HK-2 (cell line): ENCODE measurements around the gene SLC35D3.
"Not testable (repeated sequence)": the region's sequence is repeated elsewhere in the genome, so short reads cannot be mapped to it uniquely, and the experiment has no call there.

Source experiments
- DNase-seq: peaks from one replicate; pipeline ENCODE4 v3.0.0-alpha.2; 2018; ENCODE audit not compliant: unreplicated experiment

Gene SLC35D3

DNA sequence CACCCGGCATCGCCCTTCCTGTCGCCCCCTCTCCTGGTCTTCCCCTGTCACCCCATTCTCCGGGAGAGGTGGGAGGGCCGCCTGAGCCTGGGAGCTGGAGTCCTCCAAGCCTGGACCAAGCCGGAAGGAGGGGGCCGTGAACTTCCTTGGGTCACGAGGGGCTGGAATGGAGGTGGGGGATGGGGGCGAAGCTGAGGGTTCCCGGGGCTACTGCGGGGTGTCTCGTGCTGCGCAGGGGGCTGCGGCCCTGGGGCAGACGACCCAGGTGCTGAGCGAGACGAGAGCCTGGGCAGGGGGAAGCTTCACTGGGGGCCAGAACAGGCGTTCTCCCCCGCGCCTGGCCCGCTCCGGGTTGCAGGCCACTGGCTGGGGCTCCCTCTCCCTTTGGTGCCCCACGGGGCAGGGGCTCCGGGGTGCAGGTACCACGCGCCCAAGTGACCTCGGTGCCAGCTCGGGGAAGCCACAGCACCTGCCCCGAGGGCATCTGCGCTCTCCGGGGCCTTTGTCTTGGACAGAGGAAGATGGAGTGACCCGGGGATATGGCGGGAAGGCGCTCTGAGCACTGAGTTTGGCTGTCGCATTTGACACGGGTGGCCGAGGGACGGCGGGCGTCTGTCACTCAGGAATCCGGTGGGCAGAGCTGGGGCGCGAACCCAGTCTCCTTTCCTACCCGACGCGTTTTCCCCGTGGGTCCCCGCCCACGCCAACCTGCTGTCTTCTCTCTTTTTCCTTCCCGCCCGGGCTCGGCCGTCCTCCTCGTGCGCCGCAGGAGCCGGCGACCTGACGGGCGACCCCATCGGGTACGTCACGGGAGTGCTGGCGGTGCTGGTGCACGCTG is 1.2 kb downstream of the SLC35D3 start:
- DNase-seq = no peak

DNA sequence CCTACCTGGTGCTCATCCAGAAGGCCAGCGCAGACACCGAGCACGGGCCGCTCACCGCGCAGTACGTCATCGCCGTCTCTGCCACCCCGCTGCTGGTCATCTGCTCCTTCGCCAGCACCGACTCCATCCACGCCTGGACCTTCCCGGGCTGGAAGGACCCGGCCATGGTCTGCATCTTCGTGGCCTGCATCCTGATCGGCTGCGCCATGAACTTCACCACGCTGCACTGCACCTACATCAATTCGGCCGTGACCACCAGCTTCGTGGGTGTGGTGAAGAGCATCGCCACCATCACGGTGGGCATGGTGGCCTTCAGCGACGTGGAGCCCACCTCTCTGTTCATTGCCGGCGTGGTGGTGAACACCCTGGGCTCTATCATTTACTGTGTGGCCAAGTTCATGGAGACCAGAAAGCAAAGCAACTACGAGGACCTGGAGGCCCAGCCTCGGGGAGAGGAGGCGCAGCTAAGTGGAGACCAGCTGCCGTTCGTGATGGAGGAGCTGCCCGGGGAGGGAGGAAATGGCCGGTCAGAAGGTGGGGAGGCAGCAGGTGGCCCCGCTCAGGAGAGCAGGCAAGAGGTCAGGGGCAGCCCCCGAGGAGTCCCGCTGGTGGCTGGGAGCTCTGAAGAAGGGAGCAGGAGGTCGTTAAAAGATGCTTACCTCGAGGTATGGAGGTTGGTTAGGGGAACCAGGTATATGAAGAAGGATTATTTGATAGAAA is 2.0 kb downstream of the SLC35D3 start:
- DNase-seq = no peak

DNA sequence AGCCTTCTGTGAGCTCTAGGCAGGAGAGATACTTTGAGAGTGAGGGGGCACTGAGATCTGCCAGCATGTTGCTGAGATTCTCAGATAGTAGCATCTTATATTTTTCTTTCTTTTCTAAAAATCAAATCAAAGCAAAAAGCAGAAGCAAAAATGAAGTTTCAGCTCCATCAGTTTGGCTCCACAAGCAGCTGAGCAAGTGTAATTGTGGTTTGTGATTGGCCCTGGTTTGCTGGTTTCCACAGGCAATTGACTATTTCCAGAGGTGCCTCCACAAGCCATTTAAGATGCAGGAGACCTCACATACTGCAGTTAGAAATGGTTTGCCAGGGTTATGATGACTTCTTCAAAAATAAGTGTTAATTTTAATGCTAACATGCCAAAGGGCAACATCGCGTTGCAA is 4.3 kb downstream of the SLC35D3 start:
- no peak for DNase-seq

DNA sequence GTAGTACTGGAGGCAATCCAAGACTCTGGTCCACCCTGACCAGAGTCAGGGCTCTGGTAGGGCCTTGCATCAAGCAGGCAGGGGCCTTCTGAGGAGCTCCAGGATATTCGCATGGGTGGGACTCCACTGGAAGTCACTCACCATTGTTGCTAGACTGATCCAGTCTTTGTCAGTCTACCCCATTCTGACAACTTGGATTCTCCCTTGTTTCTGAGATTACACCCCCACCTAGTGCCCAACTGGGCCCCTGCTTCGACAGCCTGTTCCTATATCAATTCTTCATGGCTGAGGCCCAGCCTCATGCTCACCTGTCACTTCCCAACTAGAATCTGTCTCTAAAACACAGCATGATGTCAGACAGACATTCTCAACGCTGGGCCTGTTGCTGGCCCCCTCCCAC is 5.2 kb downstream of the SLC35D3 start:
- DNase-seq = no peak

DNA sequence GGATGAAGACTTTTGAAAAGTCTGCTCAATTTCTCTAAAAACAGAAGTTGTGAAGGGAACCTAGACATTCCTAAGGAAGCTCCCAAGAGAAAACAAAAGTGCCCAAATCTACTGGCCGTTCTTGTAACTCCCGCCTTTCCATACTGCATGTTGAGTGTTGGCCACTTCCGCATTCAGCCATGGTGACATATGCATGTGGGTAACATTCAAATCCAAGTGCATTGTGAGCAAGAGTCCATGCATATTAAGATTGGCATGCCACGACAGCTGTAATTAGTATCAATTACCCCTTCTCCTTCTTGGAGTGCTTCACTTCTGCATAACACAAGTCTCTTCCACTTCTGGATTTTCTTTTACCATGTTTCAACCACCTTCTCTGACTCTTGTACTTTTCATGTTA is 8.4 kb downstream of the SLC35D3 start:
- no peak for DNase-seq

DNA sequence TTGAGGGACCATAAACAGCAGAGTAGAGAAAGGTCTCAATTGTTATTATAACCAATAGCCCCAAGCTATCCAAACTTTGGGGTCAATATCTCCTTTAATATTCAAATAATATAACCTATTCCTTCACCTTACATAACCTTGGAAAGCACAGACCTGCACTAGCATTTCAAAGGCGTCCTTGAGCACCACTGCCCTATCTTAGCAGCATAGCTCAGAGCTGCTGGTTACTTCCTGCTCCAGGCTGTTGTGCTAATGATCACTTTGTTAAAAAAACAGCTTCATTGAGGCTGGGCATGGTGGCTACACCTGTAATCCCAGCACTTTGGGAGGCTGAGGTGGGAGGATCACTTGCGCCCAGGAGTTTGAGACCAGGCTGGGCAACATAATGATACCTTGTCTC is 10.5 kb downstream of the SLC35D3 start:
- no peak for DNase-seq

DNA sequence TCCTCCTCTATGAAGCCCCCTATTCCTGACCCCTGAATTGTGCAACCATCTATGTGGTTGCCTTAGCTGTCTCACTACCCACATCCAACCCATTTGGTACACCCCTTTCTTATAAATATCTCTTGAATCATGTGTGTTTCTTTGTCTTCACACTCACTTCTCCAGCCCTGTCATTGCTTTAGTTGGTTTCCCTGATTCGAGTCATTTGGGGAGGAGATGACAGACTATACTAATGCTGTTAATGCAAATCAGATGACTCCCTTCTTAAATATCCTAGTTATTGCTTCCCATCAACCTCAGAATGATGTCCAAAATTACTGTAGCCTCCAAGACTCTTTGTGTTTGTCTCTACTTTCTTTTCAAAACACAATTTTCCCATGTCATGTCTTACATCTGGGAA is 23.0 kb downstream of the SLC35D3 start:
- no peak for DNase-seq

DNA sequence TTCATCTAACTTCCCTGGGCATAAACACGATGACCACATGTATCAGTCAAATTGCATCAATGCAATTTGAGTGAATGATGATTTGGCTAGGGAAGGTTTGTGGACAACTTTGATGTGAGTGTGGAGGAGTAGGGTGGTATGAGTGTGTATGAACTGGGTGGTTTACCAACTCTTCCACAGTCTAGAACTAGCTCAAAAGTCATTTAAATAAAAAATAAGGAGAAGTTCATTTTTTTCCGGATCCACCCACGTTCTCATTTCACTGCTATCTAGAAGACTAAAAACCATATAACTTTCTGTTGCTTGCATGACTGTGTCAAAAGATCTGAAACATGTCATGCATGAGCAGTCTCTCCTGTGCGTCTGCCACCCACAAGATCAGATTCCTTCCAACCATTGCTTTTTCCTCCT is 23.6 kb downstream of the SLC35D3 start:
- no peak for DNase-seq

DNA sequence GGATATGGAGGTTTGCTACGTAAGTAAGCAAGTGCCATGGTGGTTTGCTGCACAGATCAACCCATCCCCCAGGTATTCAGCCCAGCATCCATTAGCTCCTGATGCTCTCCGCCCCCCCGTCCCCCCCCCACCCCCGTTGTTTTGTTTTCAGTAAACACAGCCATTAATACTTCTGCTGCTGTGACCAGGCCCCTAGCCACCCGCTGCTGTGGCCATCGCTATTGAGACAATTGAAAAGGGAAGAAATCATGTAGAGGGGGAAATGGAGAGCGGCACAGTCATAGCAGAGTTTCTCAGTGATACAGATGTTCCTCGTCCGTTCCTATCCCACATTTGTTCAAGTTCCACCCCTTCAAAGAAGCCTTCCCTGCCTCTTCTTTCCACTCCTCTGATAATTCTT is 24.9 kb downstream of the SLC35D3 start:
- no peak for DNase-seq

DNA sequence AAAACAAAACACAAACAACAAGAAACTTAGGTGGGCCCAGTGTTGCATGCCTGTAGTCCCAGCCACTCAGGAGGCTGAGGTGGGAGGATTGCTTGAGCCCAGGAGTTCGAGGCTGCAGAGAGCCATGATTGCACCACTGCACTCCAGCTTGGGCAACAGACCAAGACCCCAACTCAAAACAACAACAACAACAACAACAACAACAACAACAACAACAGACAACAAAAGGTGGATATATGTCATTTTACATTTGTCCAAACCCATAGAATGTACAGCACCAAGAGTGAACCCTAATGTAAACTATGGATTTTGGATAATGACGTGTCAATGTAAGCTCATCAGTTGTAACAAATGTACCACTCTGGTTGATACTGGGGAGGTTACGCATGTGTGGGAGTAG is 27.9 kb downstream of the SLC35D3 start:
- not testable (repeated sequence) for DNase-seq

DNA sequence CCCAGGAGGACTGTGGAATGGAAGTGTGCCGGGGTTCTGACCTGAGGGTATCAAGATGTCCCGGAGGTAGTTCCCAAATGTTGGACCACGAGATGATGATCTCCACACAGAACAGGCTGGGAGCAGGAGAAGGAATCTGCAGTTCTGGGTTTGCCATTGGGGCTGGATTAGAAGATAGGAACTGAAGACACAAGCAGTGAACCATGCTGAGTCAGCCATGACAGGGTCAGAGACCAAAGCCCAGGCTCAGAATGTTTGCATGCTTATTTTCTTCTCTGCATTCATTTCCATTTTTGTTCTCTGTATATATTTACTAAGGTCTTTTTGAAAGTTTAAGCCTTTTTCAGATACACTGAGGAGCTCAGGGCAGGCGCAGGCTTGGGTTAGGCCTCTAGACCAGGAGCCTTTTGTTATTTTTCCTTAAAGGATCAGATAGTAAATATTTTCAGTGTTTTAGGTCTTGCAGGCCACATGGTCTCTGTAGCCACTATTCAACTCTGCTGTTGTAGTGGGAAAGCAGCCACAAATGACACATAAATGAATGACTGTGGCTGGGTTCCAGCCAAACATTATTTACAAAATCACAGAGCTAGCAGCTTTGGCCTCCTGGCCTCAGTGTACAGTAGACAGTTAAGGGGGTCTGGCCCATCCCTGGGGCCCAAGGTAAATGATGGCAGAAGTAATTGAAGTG is 28.5 kb downstream of the SLC35D3 start:
- DNase-seq = no peak

DNA sequence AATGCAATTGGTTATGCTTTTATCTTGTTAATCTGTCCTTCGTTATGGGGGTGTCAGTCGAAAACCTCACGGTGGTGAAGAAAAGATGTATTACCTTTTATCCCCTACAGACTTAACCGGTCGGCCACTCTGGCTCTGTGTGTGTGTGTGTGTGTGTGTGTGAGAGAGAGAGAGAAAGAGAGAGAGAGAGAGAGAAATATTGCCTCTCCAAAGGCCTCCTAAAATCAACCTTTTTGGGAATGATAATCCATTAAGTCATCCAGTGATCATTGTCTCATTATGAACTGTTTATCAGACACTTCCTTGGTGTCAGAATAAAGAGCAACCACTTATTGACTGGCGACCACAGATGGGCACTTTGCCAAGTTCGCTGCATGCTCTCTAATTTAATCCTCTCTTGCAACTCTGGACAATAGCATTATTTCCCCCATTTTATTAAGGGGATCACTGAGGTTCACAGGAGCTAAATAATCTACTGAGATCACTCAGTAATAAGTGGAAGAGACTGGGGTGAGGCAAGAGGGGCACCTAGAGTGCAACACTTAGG is 30.7 kb downstream of the SLC35D3 start:
- DNase-seq = no peak

DNA sequence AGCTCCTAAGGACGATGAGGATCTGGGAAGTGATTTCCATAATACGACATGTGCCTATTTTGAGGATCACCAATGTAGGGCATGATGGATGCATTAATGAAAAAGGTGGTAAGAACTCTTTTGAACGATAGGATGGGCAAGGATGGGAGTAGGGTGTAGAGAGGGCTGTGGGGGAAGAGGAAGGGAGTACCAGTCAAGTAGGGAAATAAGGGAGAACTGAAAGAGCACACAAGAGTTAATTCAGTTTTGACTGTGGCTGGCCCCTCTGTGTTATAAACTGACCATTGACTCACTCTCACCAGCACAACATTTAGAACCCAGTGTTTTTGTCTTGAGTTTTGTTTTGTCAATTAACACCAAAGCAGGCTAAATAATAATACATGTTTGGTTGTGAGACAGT is 33.0 kb downstream of the SLC35D3 start:
- DNase-seq = no peak

DNA sequence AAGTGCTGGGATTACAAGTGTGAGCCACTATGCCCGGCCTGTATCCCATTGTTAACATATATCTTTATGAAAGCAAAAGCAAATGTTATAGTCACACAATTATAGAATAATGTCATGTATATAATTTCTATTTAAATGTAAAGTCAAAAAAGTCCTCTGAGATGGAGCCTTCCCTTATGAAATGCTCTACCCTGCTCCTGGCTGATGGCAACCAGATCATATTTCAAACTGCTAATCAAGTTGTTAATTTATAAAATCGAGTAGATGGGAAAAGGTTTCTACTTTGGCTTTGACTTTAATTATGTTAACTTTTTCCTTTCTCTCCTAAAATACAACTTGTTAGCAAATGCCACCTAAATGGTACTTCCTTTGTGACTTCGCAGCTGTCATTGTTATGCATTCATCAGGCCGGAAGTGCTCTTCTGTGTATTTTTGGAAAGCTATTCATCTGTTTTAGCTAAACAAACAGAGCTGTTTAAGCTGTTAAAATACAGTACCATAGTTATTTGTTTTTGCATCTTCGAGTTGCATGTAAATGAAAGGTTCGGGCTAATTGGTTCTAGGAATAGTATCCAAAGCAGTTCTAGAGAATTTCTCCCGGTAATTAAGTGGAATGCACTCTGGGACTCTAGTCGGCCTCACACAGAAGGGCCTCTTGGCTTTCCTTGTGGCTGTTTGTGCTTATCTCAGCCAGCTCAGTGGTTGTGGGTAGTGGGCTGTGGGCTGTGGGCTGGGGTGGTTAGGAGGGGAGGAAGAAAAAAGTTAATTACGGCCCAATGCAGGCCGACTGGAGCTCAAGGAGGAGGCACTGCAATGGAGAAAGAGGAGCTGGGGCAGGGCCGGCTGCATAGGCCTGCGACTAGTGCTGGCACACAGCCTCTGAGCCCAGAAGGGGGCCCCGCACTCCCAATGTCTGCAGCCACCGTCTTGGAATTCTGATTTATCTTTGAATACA is 34.8 kb downstream of the SLC35D3 start:
- DNase-seq = no peak

DNA sequence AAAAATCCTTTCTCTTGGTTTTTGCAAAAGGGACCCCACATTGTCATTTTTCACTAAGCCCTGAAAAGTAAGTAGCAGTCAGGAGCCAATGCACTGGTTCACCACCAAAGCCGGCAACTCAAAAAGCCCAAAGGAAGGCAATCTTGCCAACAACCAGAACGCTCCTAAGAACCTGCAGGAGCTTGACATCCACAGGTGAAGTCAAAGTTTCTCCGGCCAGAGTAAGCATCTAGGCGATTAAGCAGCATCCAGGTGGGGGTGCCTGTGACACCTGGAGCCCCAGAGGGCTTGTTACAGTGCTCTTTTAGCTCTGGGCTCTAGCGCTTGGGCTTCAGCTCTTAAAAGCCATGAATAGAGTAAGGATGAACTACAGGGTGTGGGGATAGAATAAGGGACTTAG is 36.1 kb downstream of the SLC35D3 start:
- DNase-seq = no peak

DNA sequence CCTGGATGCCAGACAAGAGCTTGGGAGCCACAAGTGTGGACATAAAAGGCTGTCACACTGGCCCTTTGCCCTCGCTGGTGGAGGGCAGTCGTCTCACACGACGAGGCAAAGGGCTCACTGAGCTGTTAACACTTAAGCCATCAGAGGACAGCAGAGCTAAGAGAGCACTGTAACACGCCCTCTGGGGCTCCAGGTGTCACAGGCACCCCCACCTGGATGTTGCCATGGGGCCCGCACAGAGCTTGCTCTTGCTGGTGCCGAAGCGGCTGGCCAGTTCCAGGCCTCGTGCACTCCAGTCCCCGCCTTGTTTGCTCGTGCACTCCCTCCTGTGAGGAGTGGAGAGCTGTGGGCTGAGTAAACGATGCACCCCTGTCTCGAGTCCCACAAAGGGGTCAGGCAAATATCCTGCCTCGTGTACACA is 37.4 kb downstream of the SLC35D3 start:
- no peak for DNase-seq

DNA sequence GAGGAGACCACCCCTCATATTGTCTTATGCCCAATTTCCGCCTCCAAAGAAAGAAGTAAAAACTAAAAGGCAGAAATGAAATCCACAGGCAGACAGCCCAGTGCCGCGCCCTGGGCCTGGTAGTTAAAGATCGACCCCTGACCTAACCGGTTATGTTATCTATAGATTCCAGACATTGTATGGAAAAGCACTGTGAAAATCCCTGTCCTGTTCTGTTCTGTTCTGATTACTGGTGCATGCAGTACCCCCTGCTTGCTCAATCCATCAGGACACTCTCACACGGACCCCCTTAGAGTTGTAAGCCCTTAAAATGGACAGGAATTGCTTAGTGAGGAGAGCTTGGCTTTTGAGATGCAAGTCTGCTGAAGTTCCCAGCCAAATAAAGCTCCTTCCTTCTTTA is 37.8 kb downstream of the SLC35D3 start:
- not testable (repeated sequence) for DNase-seq

DNA sequence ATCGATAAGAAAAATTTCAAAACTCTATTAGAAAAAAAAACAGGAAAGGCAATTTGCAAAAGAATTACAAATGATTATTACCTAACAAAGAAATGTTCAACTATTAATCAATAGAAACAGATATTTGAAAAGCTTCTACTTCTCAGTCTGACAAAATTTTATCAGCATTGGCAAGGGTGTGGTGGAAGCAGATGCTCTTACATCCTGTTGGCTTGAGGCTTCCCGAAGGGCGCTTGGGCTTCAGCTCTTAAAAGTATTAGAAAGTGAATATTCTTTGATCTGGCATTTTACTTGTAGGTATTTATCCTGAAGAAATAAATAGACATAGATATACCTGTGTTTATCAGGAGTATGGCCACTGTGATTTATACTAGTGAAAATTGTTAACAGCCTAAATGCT is 38.7 kb downstream of the SLC35D3 start:
- no peak for DNase-seq

DNA sequence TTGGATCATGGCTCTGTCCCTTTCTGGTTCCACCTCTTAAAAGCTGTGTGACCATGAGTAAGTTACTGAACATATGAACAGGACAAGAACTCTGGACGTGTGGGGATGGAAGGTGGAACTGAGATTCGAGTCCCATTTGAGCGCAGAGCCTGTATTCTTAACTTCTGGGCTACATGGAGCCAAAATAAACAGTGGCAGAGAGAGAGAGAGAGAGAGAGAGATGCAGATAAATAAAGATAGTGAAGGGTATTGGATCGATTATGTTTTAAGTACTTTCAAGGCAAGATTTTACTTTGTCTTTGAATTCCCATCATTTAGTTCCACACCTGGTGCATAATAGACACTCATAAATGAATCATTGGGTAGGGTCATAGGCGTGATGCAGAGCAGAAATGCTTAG is 39.7 kb downstream of the SLC35D3 start:
- DNase-seq = no peak

DNA sequence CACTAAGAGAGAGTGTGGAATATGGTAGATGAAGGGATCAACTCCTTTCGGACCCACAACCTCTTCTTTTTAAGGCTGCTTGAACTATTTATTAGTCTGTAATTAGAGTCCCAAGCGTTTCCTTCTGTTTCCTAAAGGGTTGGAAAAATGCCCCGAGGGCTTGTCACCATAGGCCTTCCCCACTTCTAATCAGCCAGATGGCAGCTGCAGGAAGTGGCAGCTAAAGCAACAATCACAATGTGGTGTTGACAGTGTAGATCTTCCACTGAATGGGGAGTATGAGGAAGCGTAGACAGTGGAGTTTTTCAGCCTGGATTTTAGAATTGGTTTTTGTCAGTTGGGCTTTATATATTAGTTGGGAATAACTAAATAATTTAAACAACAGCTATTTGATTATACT is 40.6 kb downstream of the SLC35D3 start:
- DNase-seq = no peak

DNA sequence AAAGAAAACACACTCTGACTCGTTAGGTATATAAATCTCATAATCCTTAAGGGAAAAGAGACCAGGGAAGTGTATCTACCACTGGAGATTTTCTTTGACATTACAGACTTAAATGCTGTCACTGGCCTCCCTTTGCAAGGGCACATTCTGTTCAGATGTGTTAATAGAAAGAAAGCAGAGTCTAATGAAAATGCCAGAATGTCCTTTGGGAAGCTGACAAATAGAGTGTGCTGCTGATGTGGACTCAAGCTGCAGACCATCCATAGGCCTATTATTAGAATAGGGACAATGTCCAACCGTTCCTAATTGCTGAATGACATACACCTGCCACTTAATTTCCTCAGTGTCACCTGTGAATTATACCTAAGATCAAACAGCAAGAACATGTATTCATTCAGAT is 41.2 kb downstream of the SLC35D3 start:
- no peak for DNase-seq
